MCF 10A (cell line): ENCODE data around the gene HOXA4. TPM values are rescaled to one million over a fixed set of nuclear protein-coding genes. Genes with fewer than 3 reads are reported as not detected.

Experiments
- BruUV-seq: library from RNA; stranded (reverse); fragments of 400-500 nt; replicated peaks from 2 replicates; lab custom pipeline; 2021; lab: Mats Ljungman, UMichigan
- CTCF ChIA-PET: fragments of 300-600 bp; sonication (Branson Sonifier 250); formaldehyde crosslinking; extraction: SDS; loops from one replicate; lab custom pipeline; 2021; ENCODE audit warnings: antibody characterized with exemption, inconsistent platforms; lab: Yijun Ruan, JAX
- POLR2A ChIA-PET: fragments of 300-600, 350-650 bp; sonication (Branson Sonifier 250); formaldehyde crosslinking; extraction: SDS; loops from one replicate; lab custom pipeline; 2020; ENCODE audit warnings: antibody characterized with exemption, inconsistent platforms; lab: Yijun Ruan, JAX
- DNase-seq: peaks from one replicate; pipeline ENCODE4 v3.0.0-alpha.2; 2018; ENCODE audit not compliant: unreplicated experiment
- H3K27ac Mint-ChIP-seq: one replicate; pipeline ENCODE4 v1.8.0; 2022; ENCODE audit warnings: mild to moderate bottlenecking, low read depth, mixed read lengths; ENCODE audit not compliant: unreplicated experiment
- H3K27me3 Mint-ChIP-seq: one replicate; pipeline ENCODE4 v1.8.0; 2022; ENCODE audit warnings: mixed read lengths; ENCODE audit not compliant: insufficient read depth, unreplicated experiment
- H3K36me3 Mint-ChIP-seq: one replicate; pipeline ENCODE4 v1.8.0; 2022; ENCODE audit warnings: mild to moderate bottlenecking, moderate library complexity, mixed read lengths; ENCODE audit not compliant: insufficient read depth, unreplicated experiment
- H3K4me1 Mint-ChIP-seq: one replicate; pipeline ENCODE4 v1.8.0; 2022; ENCODE audit warnings: mixed read lengths; ENCODE audit not compliant: insufficient read depth, unreplicated experiment
- H3K4me3 Mint-ChIP-seq: one replicate; pipeline ENCODE4 v1.8.0; 2022; ENCODE audit warnings: mild to moderate bottlenecking, moderate library complexity, mixed read lengths; ENCODE audit not compliant: unreplicated experiment
- H3K9me3 Mint-ChIP-seq: one replicate; pipeline ENCODE4 v1.8.0; 2022; ENCODE audit warnings: mixed read lengths; ENCODE audit not compliant: unreplicated experiment
- intact Hi-C: fragments of 100-400 bp; cut with micrococcal nuclease; formaldehyde crosslinking; loops from 2 replicates; pipeline ENCODE4 v1.14.1; 2022
- total RNA-seq: library from RNA; stranded (reverse); gene quantifications from 2 replicates; pipeline ENCODE4 v1.2.3, GENCODE V29; 2022
- TF ChIP-seq, protein P1 (sequence below): fragments of 200-600 bp; IDR thresholded peaks from one replicate; pipeline ENCODE4 v1.8.0; 2022; ENCODE audit warnings: antibody characterized with exemption, mild to moderate bottlenecking; ENCODE audit not compliant: unreplicated experiment

The HOXA4 gene
- total RNA-seq, 1 experiment from 2014 or later = 2.6 TPM

DNA sequence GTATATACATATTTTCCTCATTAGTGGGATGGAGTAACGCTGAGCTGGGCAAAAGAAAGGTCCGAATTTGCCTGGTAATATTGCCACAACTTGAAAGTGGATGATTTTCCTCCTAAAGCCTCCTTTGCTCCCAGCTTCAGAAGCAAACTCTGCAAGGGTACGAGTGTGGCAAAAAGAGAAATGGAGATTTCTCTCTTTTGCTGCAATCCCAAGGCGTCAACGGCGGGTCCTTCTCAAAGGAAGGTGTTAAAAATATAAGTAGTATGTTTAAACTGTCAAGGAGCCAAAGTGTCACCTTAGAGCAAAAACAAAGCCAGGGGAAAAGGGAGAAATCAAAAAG lies 15.7 kb downstream of the HOXA4 start:
- Mint-ChIP-seq H3K27ac (peak overlapping the region; percentile 90), H3K4me1 (peaks cover 31% of the 10 kb centered on the region), H3K27me3 (no peaks in the 10 kb centered on the region), H3K36me3 (peaks cover 27% of the 10 kb centered on the region), H3K4me3 (peak overlapping the region; percentile 80), H3K9me3 (no peaks in the 10 kb centered on the region)
- ChIA-PET CTCF (interaction anchor here (0.9 to 3.6 kb wide), 13 partner anchors 8 to 260 kb away, joined by 3 to 24 read pairs (median 4); partner anchors contain the start of genes HOXA4 and HOXA5), POLR2A (interaction anchor here (0.6 to 15.3 kb wide), 18 partner anchors 7 to 916 kb away, joined by 3 to 485 read pairs (median 7); partner anchors contain the start of genes CBX3, HOXA1, HOXA5 and HOXA6)
- TF ChIP-seq, protein P1, sequence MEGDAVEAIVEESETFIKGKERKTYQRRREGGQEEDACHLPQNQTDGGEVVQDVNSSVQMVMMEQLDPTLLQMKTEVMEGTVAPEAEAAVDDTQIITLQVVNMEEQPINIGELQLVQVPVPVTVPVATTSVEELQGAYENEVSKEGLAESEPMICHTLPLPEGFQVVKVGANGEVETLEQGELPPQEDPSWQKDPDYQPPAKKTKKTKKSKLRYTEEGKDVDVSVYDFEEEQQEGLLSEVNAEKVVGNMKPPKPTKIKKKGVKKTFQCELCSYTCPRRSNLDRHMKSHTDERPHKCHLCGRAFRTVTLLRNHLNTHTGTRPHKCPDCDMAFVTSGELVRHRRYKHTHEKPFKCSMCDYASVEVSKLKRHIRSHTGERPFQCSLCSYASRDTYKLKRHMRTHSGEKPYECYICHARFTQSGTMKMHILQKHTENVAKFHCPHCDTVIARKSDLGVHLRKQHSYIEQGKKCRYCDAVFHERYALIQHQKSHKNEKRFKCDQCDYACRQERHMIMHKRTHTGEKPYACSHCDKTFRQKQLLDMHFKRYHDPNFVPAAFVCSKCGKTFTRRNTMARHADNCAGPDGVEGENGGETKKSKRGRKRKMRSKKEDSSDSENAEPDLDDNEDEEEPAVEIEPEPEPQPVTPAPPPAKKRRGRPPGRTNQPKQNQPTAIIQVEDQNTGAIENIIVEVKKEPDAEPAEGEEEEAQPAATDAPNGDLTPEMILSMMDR = no peak
- intact Hi-C loops = loop anchor here (1.0 kb wide), 1 partner anchor 15 kb away; the partner anchor contains the start of gene HOXA4
- BruUV-seq = no TSS peak
- no peak for DNase-seq

DNA sequence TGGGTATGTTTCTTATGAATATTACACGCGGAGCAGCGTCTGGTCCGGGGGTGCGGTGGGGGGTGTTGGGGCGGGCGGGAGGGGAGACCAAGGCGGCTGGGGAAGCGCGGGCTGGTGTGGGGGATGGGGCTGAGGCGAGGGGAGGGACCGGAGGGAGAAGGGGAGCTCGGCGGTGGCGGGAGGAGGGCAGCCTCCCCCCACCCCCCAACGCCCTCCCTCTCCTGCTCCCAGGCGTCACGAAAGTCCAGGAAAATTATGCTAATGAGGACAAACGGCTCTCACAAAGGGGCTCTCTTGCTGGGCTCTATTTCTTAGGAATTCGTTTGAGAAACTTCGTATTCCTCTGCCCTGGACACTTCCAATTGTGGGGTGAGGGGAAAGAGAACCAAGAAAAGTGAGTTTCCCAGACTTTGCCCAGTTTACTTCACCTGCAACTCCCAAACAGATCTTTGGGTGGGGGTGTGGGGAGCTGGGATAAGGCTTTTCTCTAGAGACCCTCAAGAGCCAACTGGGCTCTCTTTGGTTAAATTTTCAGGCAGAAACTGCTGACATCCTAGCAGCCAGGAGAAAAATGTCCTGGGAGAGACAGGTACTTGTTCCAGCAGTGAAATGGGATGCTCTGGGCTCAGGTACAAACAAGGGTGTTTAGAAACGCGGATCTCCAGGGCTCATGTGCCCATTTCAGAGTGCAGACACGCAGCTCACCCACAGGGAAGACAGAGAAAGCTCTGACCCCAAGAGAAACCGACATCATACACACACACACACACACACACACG lies 16.4 kb downstream of the HOXA4 start:
- H3K36me3 Mint-ChIP-seq = peaks cover 21% of the 10 kb centered on the region
- H3K27me3 Mint-ChIP-seq = no peaks in the 10 kb centered on the region
- peak overlapping the region; percentile 80 for H3K4me3 Mint-ChIP-seq
- TF ChIP-seq, protein P1 = no peak
- intact Hi-C loops = no loop called here
- H3K4me1 Mint-ChIP-seq = peaks cover 26% of the 10 kb centered on the region
- ChIA-PET POLR2A (interaction anchor here (0.6 to 15.3 kb wide), 20 partner anchors 6 to 915 kb away, joined by 3 to 485 read pairs (median 6); partner anchors contain the start of genes CBX3, HOXA1, HOXA5 and HOXA6), CTCF (interaction anchor here (0.6 to 3.6 kb wide), 9 partner anchors 9 to 663 kb away, joined by 3 to 24 read pairs (median 4); partner anchors contain the start of genes HOXA4 and HOXA5)
- peak; percentile 84 for DNase-seq
- no TSS peak for BruUV-seq
- no peaks in the 10 kb centered on the region for H3K9me3 Mint-ChIP-seq
- peak overlapping the region; percentile 90 for H3K27ac Mint-ChIP-seq

DNA sequence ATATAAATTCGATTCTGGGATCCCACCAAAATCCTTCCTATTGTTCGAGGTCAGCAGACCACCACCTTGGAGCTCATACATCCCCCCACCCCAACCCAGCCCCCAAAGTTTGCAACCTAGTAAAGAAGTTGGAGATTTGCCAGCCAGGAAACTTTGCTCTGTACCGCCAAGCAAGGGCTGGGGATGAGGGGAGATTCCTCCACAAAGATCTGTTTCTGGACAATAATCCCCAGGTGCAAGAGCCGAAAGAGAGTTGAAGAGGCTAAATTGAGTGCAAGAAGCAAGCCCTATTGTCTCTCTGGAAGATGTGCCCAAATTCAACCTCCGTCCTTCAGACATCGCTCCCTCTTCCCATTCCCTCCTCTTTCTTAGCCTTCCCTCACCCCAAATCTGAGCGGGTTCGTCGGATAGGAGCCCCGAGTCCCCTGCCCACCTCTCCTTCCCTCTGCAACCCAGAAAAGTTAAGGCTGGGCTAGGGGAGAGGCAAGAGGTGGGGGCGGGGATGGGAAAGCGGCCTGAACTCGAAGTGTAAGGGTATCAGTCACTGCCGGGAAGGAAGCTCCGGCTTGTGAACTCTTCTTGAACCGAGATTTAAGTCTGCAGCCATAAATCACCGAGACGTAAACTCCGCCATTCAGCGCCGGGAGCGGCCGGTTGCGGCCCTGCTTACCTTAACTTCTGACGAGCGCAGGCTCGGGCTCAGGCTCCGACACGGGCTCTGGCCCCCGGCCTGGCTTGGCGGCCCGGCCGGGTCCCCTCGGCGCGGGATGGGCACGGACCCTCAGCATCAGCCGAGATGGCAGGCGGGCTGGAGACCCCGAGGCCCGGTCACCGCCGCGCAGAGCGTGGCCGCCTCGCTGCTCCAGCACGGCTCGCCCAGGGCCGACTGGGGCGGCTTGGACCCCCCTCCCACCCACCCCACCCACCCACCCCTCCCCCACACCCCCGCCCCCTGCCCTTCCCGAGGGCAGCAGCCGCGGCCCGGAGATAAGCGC lies 17.3 kb downstream of the HOXA4 start:
- DNase-seq = peak; percentile 93
- Mint-ChIP-seq H3K9me3 (no peaks in the 10 kb centered on the region), H3K27me3 (no peaks in the 10 kb centered on the region), H3K4me3 (peak overlapping the region; percentile 80), H3K4me1 (peaks cover 25% of the 10 kb centered on the region), H3K36me3 (peaks cover 20% of the 10 kb centered on the region), H3K27ac (peak overlapping the region; percentile 90)
- no TSS peak for BruUV-seq
- ChIA-PET CTCF (interaction anchor here (0.6 to 2.0 kb wide), 6 partner anchors 14 to 1172 kb away, joined by 3 to 6 read pairs (median 4); no protein-coding TSS in a partner anchor), POLR2A (interaction anchor here (0.6 to 15.3 kb wide), 18 partner anchors 8 to 914 kb away, joined by 3 to 485 read pairs (median 6); partner anchors contain the start of genes HOXA1, HOXA5 and SKAP2)
- TF ChIP-seq, protein P1 = no peak
- intact Hi-C loops = no loop called here
